AG08396 (cell line): ENCODE data around the gene MAP3K15.
A peak's percentile ranks its signal among the peaks of the same experiment; 100 is the strongest.

Experiments used
- DNase-seq: peaks from one replicate; pipeline ENCODE4 v3.0.0; 2012; ENCODE audit warnings: low spot score, mixed read lengths

The MAP3K15 gene

DNA sequence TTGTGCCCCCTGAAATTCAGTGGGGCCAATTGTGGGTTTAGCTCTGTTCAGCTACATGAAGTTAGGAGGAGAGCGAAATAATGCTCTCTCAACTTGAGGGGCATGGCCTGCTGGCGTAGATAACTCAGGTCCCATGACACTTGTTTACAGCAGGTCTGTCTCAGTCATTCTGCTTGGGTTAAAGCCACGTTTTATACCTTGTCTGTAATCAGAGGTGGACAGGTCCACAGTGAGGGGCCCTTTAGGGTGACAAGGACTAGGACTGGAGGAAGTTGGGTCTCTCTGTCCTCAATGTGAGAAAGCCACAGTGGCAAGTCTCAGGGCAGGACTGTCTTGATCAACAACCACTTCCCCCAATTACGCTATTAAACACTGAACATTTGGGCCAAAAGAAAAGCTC lies 122.6 kb downstream of the MAP3K15 start:
- DNase-seq = no peak

DNA sequence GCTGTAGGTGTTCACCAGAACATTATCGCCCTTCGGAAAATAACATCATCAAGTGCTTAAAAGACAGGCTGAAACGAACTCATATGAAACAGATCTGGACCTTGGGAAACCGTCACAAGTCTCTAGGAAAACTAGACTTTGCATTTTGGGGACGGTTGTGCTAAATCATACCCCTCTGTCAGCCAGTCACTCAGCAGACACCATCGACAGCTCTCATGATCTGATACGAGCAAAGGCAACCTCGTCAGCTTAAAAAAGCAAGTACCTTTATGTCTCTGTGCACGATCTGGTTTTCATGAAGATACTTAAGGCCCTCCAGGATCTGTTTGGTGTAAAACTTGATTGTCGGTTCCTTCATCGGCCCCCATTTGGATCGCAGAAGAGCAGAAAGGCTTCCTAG lies 123.2 kb downstream of the MAP3K15 start:
- DNase-seq = no peak

DNA sequence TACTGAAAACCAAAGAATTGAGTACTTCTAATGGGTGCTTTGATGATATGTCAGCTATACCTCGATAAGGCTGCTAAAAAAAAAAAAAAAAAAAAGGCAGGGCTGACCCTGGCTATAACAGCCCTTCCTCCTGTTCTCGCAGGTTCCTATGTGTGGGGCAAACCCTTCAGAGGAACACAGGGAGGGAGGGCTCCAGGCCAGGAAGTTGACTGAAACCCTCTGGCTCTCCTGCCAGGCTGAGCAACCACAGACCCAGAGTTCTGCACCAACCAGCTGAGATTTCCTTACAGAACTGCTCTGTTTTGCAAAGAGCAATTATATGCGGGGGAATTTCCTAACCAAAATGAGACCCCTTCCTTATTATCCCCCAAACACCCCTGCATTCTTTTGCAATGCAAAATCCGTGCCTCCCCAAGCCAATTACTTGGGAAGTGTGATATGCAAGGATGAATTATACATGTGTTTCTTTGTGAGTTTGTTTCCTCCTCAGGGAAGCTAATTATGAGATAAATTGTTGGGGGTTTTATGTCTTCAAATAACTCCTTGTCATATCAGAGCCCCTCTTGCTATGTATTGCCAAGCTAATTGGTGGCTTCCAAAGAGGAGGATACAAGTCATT lies 126.0 kb downstream of the MAP3K15 start:
- DNase-seq = no peak

DNA sequence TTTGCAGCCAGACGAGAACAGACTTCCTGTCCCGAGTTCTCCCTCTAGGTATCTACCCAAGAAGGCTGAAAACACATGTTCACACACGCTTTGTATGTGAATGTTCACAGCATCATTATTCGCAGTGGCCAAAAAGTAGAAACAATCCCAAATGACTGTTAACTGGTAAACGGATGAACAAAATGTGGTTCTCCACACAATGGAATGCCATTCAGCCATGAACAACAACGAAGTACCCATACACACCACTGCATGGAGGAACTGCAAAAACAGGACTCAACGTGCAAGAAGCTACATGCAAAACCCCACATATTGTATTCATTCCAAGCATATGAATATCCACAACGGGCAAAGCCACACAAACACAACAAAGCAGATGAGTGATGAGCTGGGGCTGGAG lies 126.6 kb downstream of the MAP3K15 start:
- no peak for DNase-seq

DNA sequence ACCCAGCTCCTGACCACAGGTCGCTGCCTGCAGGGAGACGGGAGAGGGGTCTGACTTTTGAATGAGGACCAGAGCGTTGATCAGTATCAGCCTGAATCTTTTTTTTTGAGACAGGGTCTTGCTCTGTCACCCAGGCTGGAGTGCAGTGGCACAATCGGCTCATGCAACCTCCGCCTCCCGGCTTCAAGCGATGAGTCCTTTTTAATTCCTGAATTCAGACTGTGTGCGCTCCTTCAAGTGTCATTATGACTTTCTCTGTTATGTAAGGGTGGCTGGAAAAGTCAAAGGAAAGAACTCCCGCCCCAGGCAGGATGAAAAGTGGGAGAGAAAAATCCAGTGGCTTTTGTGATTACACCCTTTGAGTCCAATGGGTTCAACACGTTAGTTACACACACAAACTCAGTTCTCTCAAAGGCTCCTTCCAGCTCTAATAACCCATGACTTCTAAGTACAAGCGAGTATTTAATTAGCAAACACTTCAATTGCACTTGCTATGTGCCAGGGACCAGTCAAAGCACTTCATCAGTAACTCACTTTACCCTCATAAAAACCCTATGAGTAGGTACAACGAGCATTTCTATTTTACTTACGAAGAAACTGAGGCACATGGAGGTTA lies 127.1 kb downstream of the MAP3K15 start:
- DNase-seq = no peak

DNA sequence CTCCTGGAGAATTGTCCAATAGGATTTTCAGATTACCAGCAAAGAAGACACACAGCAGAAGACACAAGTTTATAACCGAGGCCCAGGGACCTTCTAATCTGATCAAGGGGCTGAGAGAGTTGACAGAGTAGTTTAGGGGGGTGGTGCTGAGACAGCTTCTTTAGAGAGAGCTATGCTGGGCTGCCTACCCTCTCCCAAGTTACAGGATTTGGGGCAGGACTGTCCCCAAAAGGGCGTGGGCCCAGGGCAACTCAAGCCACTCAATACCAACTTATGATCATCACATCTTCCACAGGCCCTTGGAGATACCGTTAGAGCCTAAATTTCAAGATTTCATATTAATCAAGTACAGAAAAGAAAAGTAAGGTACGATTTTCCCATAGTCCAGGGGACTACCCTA lies 128.6 kb downstream of the MAP3K15 start:
- no peak for DNase-seq

DNA sequence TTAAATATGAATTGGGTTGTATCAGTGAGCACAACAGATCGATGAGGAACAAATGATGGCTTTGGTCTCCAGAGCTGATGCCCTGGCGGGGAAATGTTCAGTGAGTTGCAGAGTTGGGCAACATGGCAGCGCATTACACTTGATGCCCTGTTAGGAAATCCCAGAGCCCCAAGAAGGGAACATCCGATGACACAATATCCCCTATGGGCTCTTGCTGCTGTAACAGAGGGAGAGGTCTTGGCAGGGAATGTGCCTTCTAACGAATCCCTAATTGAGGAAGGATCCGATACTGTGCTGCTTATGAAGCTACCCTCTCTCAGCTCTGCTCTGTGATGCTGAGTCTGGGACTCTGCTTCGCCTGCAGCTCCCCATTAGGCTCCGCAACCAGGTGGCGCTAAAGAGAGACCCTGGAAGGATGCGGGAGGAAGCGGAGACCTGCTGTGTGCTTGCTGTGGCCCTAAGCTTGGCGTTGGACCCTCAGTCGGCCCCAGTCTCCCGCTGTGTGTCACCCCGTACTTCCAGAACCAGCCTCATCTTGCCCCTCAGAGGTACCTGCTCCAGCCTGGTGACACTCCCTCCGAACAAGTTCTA lies 132.7 kb downstream of the MAP3K15 start:
- DNase-seq = peak; percentile 35

DNA sequence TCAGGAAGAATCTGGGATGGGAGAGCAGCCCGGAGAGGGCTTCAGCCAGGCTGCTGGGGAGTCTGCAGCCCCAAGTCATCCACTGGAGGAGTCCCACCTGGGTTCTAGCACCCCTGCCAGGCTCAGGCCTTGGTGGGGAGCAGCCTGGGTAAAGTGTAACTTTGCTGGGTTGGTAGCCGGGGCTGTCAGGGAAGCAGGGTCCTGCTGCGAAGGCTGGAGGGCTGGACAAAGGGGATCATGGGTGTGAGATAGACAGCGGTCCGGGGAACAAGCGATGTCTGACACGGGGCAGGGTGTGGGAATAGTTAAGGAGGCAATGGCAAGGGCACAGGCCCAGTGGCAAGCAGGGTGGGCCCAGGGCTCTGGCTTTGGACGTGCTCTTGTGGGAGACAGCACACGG lies 134.0 kb downstream of the MAP3K15 start:
- no peak for DNase-seq

DNA sequence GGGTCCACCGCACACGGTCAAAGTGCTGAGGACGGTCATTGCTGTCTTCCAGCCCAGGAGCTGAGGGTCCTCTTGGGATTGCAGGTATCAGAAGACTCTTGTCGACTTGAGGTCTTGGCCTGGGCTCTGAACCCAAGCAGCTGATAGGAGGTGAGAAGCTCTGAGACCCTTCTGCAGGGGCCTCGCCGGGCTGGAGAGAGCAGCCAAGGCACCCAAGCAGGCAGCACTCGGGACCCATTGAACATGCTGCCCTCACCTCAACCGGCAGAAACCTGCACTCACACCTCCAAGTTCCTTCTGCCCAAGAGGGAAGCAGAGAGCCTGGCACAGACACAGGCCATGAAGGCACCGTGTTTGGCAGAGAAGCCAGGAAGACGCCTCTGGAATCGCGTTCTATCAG lies 137.5 kb downstream of the MAP3K15 start:
- DNase-seq = no peak

DNA sequence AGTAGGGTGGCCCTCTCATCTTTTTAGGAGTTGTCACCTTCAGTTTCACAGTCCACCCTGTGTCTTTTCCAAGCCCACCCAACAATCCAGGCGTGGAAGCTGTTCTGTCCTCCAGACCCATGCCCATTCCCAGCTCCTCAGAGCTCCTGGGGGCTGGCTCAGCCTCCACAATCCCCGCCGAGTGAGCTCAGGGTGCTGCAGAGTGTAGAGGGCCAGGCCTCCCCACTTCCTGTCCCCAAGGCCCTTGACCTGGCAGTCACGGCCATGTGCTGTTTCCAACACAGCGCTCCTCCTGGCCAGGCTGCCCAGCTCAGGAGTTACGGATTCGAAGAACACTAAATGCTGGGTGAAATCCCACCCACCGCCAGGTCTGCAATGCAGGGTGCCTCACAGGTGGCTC lies 139.8 kb downstream of the MAP3K15 start:
- DNase-seq = no peak

DNA sequence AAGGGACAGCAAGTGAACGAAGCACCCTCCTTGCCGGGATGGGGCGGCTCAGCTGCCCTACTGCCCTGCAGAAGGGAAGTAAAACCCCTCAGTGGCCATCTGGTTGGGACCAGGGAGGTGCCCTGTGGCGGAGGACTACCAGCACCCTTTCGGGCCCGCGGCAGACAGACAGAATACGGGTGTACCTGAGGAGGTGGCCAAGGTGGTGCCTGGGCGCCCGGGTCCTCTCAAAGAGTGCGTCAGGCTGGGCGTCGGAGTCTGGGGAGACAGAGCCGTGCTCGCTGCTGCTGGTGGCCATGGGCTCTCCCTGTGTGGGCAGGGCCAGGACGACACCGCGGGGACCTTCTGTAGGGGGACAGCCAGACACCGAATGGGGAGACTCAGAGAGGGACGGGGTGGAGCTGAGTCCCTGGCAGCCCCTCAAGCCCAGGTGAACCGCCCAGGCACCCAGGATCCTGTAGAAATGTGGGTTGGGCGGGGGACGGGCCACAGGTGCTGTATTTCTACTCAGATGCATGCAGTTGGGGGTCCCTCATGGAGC lies 141.9 kb downstream of the MAP3K15 start:
- DNase-seq = no peak

DNA sequence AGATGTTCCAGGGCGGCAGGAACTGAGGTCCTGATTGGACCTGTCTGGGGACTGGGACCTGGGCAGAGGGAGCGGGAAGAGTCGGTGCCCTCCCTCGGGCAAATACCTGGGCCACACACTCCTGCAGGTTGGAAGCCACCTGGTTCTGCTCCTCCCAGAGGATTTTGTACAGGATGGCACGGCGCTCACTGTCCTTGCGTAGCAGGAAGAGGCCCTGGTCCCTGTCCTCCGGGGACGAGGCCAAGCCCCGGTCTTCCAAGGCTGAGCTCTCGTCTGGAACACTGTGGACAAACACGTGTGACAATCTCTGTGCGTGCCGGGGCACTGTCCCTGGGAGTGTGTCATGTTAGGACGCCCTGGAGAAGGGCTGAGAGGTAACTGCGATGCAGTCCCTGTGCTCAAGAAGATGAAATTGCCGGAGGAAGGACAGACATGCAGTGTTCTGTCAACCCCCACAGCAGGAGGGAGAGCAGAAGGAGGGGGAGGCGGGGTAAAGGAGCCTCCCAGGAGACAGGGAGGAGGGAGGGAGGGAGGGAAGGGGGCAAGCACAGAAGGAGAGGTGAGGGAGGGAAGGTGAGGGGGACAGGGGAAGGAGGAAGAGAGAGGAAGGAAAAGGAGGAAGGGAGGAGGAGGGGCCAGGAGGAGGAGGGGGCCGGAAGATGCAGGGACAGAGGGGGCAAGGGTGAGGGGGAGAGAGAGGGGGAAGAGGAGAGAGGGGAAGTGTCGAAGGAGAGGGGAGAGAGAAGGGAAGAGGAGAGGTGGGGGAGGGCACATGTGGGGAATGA lies 142.6 kb downstream of the MAP3K15 start:
- peak; percentile 13 for DNase-seq

DNA sequence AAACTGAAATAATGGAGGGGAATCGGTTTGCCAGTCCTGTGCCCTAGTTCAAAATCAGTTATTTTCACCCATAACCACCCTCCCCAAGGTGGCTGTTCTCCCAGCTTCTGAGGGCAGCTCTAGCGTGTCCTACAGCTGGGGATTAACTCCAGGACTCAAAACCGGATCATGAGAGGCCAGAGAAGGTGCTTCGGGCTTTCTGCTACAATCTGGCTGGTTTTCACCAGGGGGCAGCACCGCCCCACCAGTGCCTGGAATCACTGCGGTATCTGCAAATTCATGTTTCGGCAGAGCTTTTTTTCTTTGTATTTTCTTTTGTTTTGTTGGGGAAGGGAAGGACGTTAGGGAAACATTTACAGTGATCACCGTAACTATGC lies 143.2 kb downstream of the MAP3K15 start:
- DNase-seq = peak; percentile 66

DNA sequence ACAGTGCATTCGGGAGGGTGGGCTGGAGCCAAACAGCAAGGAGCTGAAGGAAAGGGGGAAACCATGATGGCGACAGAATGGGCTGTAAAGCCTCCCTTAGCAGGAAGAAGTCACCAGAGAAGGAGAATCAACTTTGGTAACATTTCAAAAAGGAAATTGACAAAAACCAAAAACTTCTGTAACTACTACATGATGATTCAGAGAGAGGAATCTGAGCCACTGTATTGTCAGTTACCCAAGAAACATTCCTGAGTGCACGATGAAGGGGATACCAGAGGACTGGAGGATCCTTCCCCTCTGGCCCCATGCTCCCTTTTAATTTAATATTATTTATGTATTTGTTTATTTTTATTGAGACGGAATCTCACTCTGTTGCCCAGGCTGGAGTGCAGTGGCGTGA lies 145.2 kb downstream of the MAP3K15 start:
- DNase-seq = peak; percentile 34

DNA sequence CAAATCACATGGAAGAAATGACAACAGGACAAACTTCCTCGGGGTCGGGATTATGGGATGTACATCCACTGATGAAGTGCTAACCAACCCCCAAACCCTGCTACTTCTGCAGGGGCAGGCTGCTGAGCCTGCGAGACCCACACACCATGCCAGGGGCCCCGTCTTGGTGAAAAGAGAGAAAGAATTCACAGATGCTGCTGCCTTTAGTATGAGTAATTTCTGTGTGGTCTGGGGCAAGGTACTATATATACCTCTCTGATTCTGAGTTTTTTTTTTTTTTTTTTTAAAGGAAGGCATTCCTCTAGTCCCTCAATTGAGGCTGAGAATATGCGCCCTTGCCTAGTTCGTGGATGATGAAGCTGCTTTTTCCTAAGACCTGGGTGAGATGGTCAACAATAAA lies 146.7 kb downstream of the MAP3K15 start:
- DNase-seq = no peak

DNA sequence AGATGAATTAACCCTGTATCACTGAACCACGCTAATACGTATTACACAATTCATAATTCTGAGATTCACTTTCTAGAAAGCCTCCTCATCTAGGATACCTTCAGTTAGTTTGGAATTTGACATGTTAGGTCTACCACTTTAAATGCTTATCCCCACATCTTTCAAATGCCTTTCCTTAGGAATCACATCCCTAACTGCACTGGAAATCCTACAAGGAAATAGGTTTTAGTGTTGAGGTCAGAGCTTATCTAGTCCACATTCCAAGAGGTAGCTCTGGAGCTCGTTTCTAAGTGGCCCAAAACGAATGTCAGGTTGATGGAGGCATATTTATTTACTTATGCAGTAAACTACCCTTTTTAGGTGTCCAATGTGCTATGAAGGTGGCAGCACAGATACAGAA lies 153.6 kb downstream of the MAP3K15 start:
- DNase-seq = no peak

DNA sequence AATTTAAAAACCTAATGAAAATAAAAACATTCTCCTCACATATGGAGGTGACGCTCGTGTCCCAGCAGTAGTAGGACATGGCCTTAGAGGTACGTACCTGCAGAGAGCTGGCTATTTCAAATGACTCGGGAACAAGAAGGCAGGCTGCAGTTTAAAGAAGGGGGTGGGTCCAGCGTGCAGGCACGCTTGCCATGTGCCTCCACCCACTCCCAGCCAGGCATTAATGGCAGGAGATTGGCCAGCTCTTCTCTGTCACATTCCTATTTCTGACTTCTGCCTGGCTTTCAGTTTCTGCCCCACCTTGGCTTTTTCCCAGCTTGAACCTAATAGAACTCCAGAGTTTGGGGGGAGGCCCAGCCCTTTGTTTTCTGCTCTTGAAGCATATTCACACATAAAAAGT lies 154.4 kb downstream of the MAP3K15 start:
- DNase-seq = no peak

DNA sequence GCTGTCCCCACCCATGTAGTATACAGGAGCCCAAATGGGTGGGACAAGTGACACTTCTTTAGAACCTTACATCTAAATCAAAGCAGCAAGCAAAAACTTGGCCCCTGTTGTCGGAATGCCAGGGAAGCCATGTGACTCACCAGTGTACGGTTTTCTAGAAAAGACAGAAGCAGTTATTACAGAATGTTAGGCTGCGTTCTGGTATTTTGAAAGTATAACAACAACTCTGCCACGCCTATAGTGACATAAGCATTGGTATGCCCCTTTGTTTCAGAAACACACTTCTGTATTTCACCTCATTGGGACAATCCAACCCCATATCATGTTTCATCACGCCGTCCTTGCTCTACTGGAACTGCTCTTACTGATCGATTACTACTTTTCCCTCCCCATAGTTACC lies 156.8 kb downstream of the MAP3K15 start:
- DNase-seq = no peak

DNA sequence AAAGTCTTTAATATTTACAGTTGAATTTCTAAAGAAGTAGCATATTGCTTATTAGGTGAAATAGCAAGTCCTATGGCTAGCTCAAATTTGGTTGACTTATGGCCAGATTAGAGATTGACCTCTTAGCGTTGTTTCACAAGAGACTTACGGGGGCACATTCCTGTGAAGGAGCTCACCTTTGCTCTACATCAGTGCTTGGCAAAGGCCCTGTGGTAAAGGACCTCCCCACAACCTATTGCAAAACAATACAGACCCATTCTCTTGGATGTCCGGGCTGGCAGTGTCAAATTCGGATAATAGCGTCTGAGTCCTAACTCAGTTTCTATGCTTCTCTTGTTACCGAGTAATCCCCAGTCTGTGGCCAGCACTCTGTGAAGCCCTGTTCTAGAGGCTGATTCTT lies 160.7 kb downstream of the MAP3K15 start:
- DNase-seq = no peak

DNA sequence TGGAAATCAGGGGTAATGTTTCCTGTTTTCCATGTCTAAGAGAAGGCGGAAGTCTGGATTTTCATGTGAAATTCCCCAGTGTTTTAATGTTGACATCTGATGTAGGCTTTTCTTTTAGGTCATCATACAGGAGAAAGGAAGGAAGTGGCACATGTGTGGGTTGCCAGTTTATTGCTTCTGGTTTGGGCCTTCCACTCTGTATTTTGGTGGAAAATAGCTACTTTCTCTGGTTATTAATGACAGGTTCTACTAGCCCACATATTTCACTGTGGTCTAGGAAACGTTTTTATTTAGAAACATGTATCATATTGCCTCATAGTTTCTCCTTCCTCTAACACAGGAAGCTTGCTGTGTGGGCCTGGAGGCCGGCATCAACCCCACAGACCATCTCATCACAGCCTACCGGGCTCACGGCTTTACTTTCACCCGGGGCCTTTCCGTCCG lies 164.3 kb downstream of the MAP3K15 start:
- DNase-seq = no peak

DNA sequence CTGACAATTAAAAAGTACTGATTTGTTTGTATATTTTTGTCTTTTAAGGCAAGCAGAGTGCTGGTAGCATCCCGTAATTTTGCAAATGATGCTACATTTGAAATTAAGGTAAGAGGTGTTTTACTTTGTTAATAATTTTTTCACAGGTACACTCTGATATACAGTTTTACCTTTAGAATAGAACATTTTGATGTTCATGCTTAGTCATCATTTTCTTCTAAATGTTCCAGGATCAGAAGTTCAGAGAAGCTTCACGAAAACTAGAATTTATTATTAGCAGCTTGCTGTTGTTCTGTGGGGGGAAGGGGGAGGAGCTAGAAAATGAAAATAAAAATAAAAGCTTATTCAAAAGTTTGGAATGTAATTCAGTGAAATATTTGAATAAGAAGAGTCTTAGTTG lies 166.0 kb downstream of the MAP3K15 start:
- DNase-seq = no peak

DNA sequence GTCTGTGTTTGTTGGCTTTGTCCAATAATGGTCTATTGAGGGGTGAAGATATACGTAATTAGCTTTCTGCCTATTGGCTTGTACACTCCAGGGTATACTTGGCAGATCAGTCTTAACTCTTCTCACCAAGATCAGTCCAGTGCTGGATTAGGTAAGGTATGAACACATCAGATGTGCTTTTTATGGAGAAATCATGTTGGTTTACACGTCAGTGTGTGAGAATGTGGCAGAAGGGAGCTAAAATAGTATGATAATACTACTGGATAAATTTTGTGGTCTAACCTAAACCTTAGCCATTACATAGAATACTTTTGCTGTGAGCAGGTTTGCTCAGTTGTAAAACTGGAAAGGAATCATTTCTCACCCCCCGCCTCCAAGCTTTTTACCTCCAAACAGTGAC lies 167.4 kb downstream of the MAP3K15 start:
- no peak for DNase-seq

DNA sequence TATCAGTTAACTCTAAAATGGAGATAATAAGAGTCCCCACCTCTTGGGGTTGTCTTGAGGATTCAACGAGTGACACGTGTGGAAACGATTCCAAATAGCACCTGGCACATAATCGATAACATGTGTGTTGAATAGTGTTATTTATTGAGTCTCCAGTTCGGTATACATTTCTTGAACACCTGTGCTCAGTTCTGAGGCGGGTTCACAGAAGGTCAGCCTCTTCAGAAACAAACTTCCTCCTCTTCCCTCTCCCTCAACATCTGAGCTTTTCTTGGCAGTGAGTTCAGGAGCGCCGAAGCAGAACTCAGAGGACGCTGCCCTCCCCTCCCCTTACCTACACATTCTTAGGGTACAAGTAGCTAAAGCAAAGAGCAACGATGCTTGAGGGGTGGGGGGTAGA lies 170.6 kb downstream of the MAP3K15 start:
- DNase-seq = no peak
